HepG2 (cell line): ENCODE results near the gene RTN4. TPM values are rescaled to one million over a fixed set of nuclear protein-coding genes. Genes with fewer than 3 reads are reported as not detected.

ENCODE experiments used
- ATF6 ChIP-seq: sonication (generic); formaldehyde crosslinking; conservative IDR thresholded peaks from 2 replicates; pipeline ENCODE4 v1.4.0; 2020; ENCODE audit warnings: missing genetic modification reagents
- FOXA1 ChIP-seq, 2 experiments: fragments of 450-650 bp in 1 of 2; sonication (generic) in 1 of 2; formaldehyde crosslinking in 1 of 2; IDR thresholded peaks; 2 replicates each; pipeline versions ENCODE4 v1.4.0 to v1.6.1; 2016 to 2020; ENCODE audit warnings: missing genetic modification reagents in 1 of 2
- FOXK1 ChIP-seq: sonication (generic); formaldehyde crosslinking; IDR thresholded peaks from 2 replicates; pipeline ENCODE4 v1.4.0; 2020; ENCODE audit warnings: low read depth, missing genetic modification reagents, borderline replicate concordance
- HNRNPL ChIP-seq: fragments of 200-400 bp; formaldehyde crosslinking; IDR thresholded peaks from 2 replicates; pipeline ENCODE4 v1.6.1; 2017; ENCODE audit warnings: mild to moderate bottlenecking, low read depth, low read length
- HNRNPLL ChIP-seq: fragments of 200-400 bp; formaldehyde crosslinking; IDR thresholded peaks from 2 replicates; pipeline ENCODE4 v1.6.1; 2017; ENCODE audit warnings: mild to moderate bottlenecking, low read depth, low read length; ENCODE audit not compliant: poor library complexity, severe bottlenecking
- KDM3A ChIP-seq: IDR thresholded peaks from 2 replicates; pipeline ENCODE4 v1.6.1; 2018; ENCODE audit warnings: low read depth, missing compliant biosample characterization
- KLF15 ChIP-seq: sonication (generic); formaldehyde crosslinking; IDR thresholded peaks from 2 replicates; pipeline ENCODE4 v1.8.1; 2023; ENCODE audit warnings: borderline replicate concordance, mild to moderate bottlenecking, inconsistent platforms, missing genetic modification reagents, mixed read lengths
- NONO ChIP-seq, 2 experiments: fragments of 450-650 bp in 1 of 2; sonication (generic) in 1 of 2; formaldehyde crosslinking in 1 of 2; IDR thresholded peaks in 1 of 2; conservative IDR thresholded peaks in 1 of 2; 2 replicates each; pipeline versions ENCODE4 v1.6.1 to v1.8.0; 2017 to 2022; ENCODE audit warnings: mild to moderate bottlenecking in 1 of 2, missing genetic modification reagents in 1 of 2, moderate library complexity in 1 of 2
- PBX2 ChIP-seq: IDR thresholded peaks from 2 replicates; pipeline ENCODE4 v1.6.1; 2016; ENCODE audit warnings: control low read depth
- SALL2 ChIP-seq: sonication (generic); formaldehyde crosslinking; IDR thresholded peaks from 2 replicates; pipeline ENCODE4 v1.8.1; 2023; ENCODE audit warnings: mild to moderate bottlenecking, missing genetic modification reagents, inconsistent platforms
- SATB2 ChIP-seq: sonication (generic); formaldehyde crosslinking; IDR thresholded peaks from 2 replicates; pipeline ENCODE4 v1.5.0; 2020; ENCODE audit warnings: missing genetic modification reagents
- SMAD3 ChIP-seq: sonication (generic); formaldehyde crosslinking; IDR thresholded peaks from 2 replicates; pipeline ENCODE4 v1.4.0; 2020; ENCODE audit warnings: missing genetic modification reagents
- SUZ12 ChIP-seq: fragments of 150-350 bp; IDR thresholded peaks from 2 replicates; pipeline ENCODE4 v1.6.1; 2014; ENCODE audit warnings: low read depth, low read length
- THRA ChIP-seq: sonication (generic); formaldehyde crosslinking; IDR thresholded peaks from 2 replicates; pipeline ENCODE4 v1.4.0; 2020; ENCODE audit warnings: missing genetic modification reagents, borderline replicate concordance
- UBTF ChIP-seq: sonication (generic); formaldehyde crosslinking; IDR thresholded peaks from 2 replicates; pipeline ENCODE4 v1.4.0; 2020; ENCODE audit warnings: mild to moderate bottlenecking, missing genetic modification reagents
- XRCC5 ChIP-seq: fragments of 200-400 bp; formaldehyde crosslinking; optimal IDR thresholded peaks from 2 replicates; pipeline ENCODE3; 2017; ENCODE audit warnings: mild to moderate bottlenecking, low read length
- ZFP36 ChIP-seq: fragments of 150-350 bp; IDR thresholded peaks from 2 replicates; pipeline ENCODE4 v1.6.1; 2018; ENCODE audit warnings: borderline replicate concordance, low read length, low read depth; ENCODE audit not compliant: partially characterized antibody
- ZFP36L2 ChIP-seq: sonication (generic); formaldehyde crosslinking; IDR thresholded peaks from 2 replicates; pipeline ENCODE4 v1.4.0; 2020; ENCODE audit warnings: missing genetic modification reagents
- ZNF331 ChIP-seq: sonication (generic); formaldehyde crosslinking; IDR thresholded peaks from 2 replicates; pipeline ENCODE4 v1.4.0; 2020; ENCODE audit warnings: missing genetic modification reagents
- ZNF431 ChIP-seq: sonication (generic); formaldehyde crosslinking; IDR thresholded peaks from 2 replicates; pipeline ENCODE4 v1.9.0; 2022; ENCODE audit warnings: missing genetic modification reagents, low read depth, mild to moderate bottlenecking, borderline replicate concordance
- ZNF768 ChIP-seq: sonication (generic); formaldehyde crosslinking; IDR thresholded peaks from 2 replicates; pipeline ENCODE4 v1.4.0; 2020; ENCODE audit warnings: missing genetic modification reagents
- polyA plus RNA-seq, 8 experiments: library from polyadenylated mRNA; depleted of rRNA in 3 of 8; stranded (reverse) in 7 of 8; unstranded in 1 of 8; fragments of >200 nt; fragmentation: Illumina TruSeq in 4 of 8; extraction: Trizol in 4 of 8; gene quantifications; 2 replicates each; pipeline versions ENCODE4 v1.2.1 to v1.2.3, GENCODE V29; 2011 to 2016; ENCODE audit warnings: low read depth in 4 of 8, missing spikeins in 1 of 8, mixed read lengths in 1 of 8; ENCODE audit not compliant: insufficient read depth in 1 of 8
- total RNA-seq, 5 experiments: library from RNA; depleted of rRNA; stranded (reverse); fragments of >200 nt; fragmentation: Illumina TruSeq; extraction: Trizol; gene quantifications; 2 replicates each; pipeline ENCODE4 v1.2.3, GENCODE V29; 2016; ENCODE audit warnings: low read depth in 1 of 5

The RTN4 gene
- total and polyA plus RNA-seq, 2 of the 13 experiments (the other 11 are each of a cell fraction or from before 2014, with no cell fraction given), result 98.4 to 133 TPM

GRCh38 chr2:55014962-55015939 lies 35.0 kb downstream of the RTN4 start (continued):
- TF ChIP-seq NONO (IDR thresholded peaks at IDR 0.05) (no peak), NONO (CRISPR knock-in tag; conservative IDR thresholded peaks at IDR 0.05) (0 out of 2 replicates have a peak, but pooled peaks have one; percentile 35), SUZ12 (no peak), XRCC5 (peak; percentile 48), SALL2 (no peak), UBTF (no peak), ATF6 (CRISPR knock-in tag) (no peak), KDM3A (CRISPR knock-in tag) (no peak), ZFP36L2 (no peak), SMAD3 (peak; percentile 75), ZNF768 (CRISPR knock-in tag) (no peak), FOXA1 (IDR thresholded peaks at IDR 0.05) (no peak), FOXA1 (CRISPR knock-in tag; IDR thresholded peaks at IDR 0.05) (no peak), SATB2 (CRISPR knock-in tag) (no peak), ZNF331 (CRISPR knock-in tag) (peak; percentile 64; the same call in 1 of the 2 replicates), KLF15 (CRISPR knock-in tag) (no peak), THRA (CRISPR knock-in tag) (peak; percentile 54; the same call in 1 of the 2 replicates), HNRNPLL (no peak), ZFP36 (no peak), HNRNPL (no peak), PBX2 (CRISPR knock-in tag) (no peak), FOXK1 (CRISPR knock-in tag) (no peak; the same call in 1 of the 2 replicates), ZNF431 (CRISPR knock-in tag) (no peak)
